Measurements from ENCODE around the gene PCNX3.

DNA sequence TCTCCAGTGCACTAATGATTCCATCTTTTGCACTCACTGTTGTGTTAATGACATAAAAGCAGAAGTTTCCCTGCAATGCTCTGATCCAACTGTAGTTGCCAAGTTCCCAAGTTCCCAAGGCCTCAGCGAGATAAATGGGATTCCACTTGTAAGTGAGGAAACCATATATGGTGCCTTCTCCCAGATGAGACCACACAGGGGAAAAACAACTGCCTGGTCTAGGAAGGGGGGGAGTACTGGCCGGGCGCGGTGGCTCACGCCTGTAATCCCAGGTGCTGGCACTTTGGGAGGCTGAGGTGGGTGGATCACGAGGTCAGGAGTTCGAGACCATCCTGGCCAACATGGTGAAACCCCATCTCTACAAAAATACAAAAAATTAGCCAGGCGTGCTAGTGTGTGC lies 70.4 kb downstream of the PCNX3 start:
- TF ChIP-seq, protein P1, sequence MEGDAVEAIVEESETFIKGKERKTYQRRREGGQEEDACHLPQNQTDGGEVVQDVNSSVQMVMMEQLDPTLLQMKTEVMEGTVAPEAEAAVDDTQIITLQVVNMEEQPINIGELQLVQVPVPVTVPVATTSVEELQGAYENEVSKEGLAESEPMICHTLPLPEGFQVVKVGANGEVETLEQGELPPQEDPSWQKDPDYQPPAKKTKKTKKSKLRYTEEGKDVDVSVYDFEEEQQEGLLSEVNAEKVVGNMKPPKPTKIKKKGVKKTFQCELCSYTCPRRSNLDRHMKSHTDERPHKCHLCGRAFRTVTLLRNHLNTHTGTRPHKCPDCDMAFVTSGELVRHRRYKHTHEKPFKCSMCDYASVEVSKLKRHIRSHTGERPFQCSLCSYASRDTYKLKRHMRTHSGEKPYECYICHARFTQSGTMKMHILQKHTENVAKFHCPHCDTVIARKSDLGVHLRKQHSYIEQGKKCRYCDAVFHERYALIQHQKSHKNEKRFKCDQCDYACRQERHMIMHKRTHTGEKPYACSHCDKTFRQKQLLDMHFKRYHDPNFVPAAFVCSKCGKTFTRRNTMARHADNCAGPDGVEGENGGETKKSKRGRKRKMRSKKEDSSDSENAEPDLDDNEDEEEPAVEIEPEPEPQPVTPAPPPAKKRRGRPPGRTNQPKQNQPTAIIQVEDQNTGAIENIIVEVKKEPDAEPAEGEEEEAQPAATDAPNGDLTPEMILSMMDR (IDR thresholded peaks at IDR 0.05; ENCODE audit: insufficient read depth, low read depth, low read length) = no peak
- no peak for TF ChIP-seq EZH2 (IDR thresholded peaks at IDR 0.05; ENCODE audit: insufficient read depth, low read length)
